Effector memory CD4-positive, alpha-beta T cell (primary cell): ENCODE data around the gene CRB3.
A peak's percentile ranks its signal among the peaks of the same experiment; 100 is the strongest.

Source experiments
- DNase-seq, 3 donors: peaks; one replicate each; pipeline ENCODE4 v3.0.0-alpha.2; 2020
- H3K27ac ChIP-seq: 2 replicates; pipeline ENCODE4 v1.7.0; 2013; ENCODE audit warnings: mild to moderate bottlenecking, low read length, moderate library complexity; ENCODE audit not compliant: insufficient read depth, poor library complexity, severe bottlenecking
- H3K27me3 ChIP-seq: replicated peaks from 2 replicates; pipeline ENCODE4 v1.7.0; 2013; ENCODE audit warnings: mild to moderate bottlenecking, low read length; ENCODE audit not compliant: insufficient read depth, control insufficient read depth, poor library complexity, severe bottlenecking
- H3K36me3 ChIP-seq: 2 replicates; pipeline ENCODE4 v1.7.0; 2013; ENCODE audit warnings: mild to moderate bottlenecking, low read length, moderate library complexity; ENCODE audit not compliant: control insufficient read depth, insufficient read depth
- H3K4me1 ChIP-seq: 2 replicates; pipeline ENCODE4 v1.7.0; 2013; ENCODE audit warnings: low read length, mild to moderate bottlenecking; ENCODE audit not compliant: control insufficient read depth, insufficient read depth, poor library complexity, severe bottlenecking
- H3K4me3 ChIP-seq: 2 replicates; pipeline ENCODE4 v1.7.0; 2013; ENCODE audit warnings: low read length, low read depth, mild to moderate bottlenecking; ENCODE audit not compliant: insufficient read depth, poor library complexity, severe bottlenecking
- H3K9me3 ChIP-seq: 2 replicates; pipeline ENCODE4 v1.7.0; 2013; ENCODE audit warnings: mild to moderate bottlenecking, low read length, moderate library complexity; ENCODE audit not compliant: control insufficient read depth

The CRB3 gene

GRCh38 chr19:6467384-6467783, 3.3 kb downstream of the CRB3 start:
- peaks cover 11% of the 10 kb centered on the region for H3K4me1 ChIP-seq
- peaks cover 19% of the 10 kb centered on the region for H3K36me3 ChIP-seq
- H3K27ac ChIP-seq = no peak overlapping the region
- no peaks in the 10 kb centered on the region for H3K9me3 ChIP-seq
- H3K4me3 ChIP-seq = no peak overlapping the region
- DNase-seq = no peak
- no peaks in the 10 kb centered on the region for H3K27me3 ChIP-seq

GRCh38 chr19:6470173-6470572, 6.1 kb downstream of the CRB3 start:
- Histone ChIP-seq H3K4me3 (no peak overlapping the region), H3K36me3 (peaks cover 30% of the 10 kb centered on the region), H3K27ac (no peak overlapping the region), H3K4me1 (no peaks in the 10 kb centered on the region), H3K27me3 (no peaks in the 10 kb centered on the region), H3K9me3 (no peaks in the 10 kb centered on the region)
- DNase-seq = no peak

- DNase-seq = no peak
- Histone ChIP-seq H3K9me3 (no peaks in the 10 kb centered on the region), H3K4me1 (no peaks in the 10 kb centered on the region), H3K4me3 (no peak overlapping the region), H3K27ac (no peak overlapping the region), H3K36me3 (peaks cover 39% of the 10 kb centered on the region), H3K27me3 (no peaks in the 10 kb centered on the region)
These were observed 7.0 kb downstream of the CRB3 start for GRCh38 chr19:6471076-6471475.

- no peaks in the 10 kb centered on the region for H3K9me3 ChIP-seq
- peaks cover 46% of the 10 kb centered on the region for H3K36me3 ChIP-seq
- no peak overlapping the region for H3K4me3 ChIP-seq
- no peak for DNase-seq
- no peaks in the 10 kb centered on the region for H3K4me1 ChIP-seq
- H3K27ac ChIP-seq = no peak overlapping the region
- H3K27me3 ChIP-seq = no peaks in the 10 kb centered on the region
These were observed 8.6 kb downstream of the CRB3 start for GRCh38 chr19:6472713-6473112.

GRCh38 chr19:6473647-6474046, 9.6 kb downstream of the CRB3 start:
- Histone ChIP-seq H3K9me3 (no peaks in the 10 kb centered on the region), H3K4me1 (no peaks in the 10 kb centered on the region)
- DNase-seq = no peak

GRCh38 chr19:6475321-6476108, 11.4 kb downstream of the CRB3 start:
- Histone ChIP-seq H3K27ac (no peak overlapping the region), H3K4me1 (peaks cover 13% of the 10 kb centered on the region), H3K36me3 (peaks cover 57% of the 10 kb centered on the region), H3K9me3 (no peaks in the 10 kb centered on the region), H3K4me3 (no peak overlapping the region), H3K27me3 (no peaks in the 10 kb centered on the region)
- DNase-seq = no peak

More at GRCh38 chr19:6473647-6474046, 9.6 kb downstream of the CRB3 start:
- Histone ChIP-seq H3K36me3 (peaks cover 51% of the 10 kb centered on the region), H3K4me3 (no peak overlapping the region), H3K27ac (no peak overlapping the region), H3K27me3 (no peaks in the 10 kb centered on the region)

- peaks cover 20% of the 10 kb centered on the region for H3K4me1 ChIP-seq
- H3K9me3 ChIP-seq = no peaks in the 10 kb centered on the region
- peak; percentile 53 to 58 (median 58) for DNase-seq
- peak overlapping the region; percentile 37 for H3K27ac ChIP-seq
- no peak overlapping the region for H3K4me3 ChIP-seq
- H3K27me3 ChIP-seq = no peaks in the 10 kb centered on the region
- peaks cover 51% of the 10 kb centered on the region for H3K36me3 ChIP-seq
These were observed 12.3 kb downstream of the CRB3 start for GRCh38 chr19:6476155-6476895.

- Histone ChIP-seq H3K9me3 (no peaks in the 10 kb centered on the region), H3K27me3 (no peaks in the 10 kb centered on the region), H3K4me1 (peaks cover 25% of the 10 kb centered on the region), H3K36me3 (peaks cover 50% of the 10 kb centered on the region), H3K4me3 (no peak overlapping the region), H3K27ac (no peak overlapping the region)
- no peak for DNase-seq
These were observed 12.9 kb downstream of the CRB3 start for GRCh38 chr19:6476896-6477431.

- H3K4me3 ChIP-seq = no peak overlapping the region
- H3K27ac ChIP-seq = peak overlapping the region; percentile 58
- H3K9me3 ChIP-seq = no peaks in the 10 kb centered on the region
- H3K27me3 ChIP-seq = no peaks in the 10 kb centered on the region
- peaks cover 29% of the 10 kb centered on the region for H3K4me1 ChIP-seq
- peaks cover 47% of the 10 kb centered on the region for H3K36me3 ChIP-seq
- no peak for DNase-seq
These were observed 14.7 kb downstream of the CRB3 start for GRCh38 chr19:6478815-6479214.

GRCh38 chr19:6479836-6480398, 15.8 kb downstream of the CRB3 start:
- no peak for DNase-seq
- H3K27ac ChIP-seq = peak overlapping the region; percentile 58
- peaks cover 41% of the 10 kb centered on the region for H3K36me3 ChIP-seq
- H3K27me3 ChIP-seq = no peaks in the 10 kb centered on the region
- no peaks in the 10 kb centered on the region for H3K9me3 ChIP-seq
- peaks cover 29% of the 10 kb centered on the region for H3K4me1 ChIP-seq
- peak overlapping the region; percentile 4 for H3K4me3 ChIP-seq
